ENCODE data around the gene SCAI.
"Not testable (repeated sequence)": the region's sequence is repeated elsewhere in the genome, so short reads cannot be mapped to it uniquely, and the experiment has no call there.

Gene SCAI

DNA sequence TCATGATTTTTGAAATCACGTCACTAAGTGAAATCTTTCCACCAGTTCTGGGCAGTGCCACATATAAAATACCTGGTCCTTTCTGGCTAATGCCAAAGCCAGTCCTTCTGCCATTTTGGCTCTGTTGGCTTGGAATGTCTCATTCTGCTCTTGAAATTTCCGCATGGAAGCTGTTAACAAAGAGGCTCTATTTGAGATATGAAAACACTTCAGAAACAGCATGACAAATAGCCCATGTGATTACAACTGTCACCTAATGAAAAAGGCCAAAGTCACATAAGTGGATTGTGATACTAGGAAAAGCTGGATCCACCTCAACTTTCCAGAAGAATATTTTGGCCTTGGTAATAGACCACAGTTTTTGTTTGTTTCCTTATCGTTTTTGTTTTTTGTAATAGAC lies 215.2 kb downstream of the SCAI start:
- no peaks in the 10 kb centered on the region for H3K9me3 ChIP-seq (ENCODE audit: insufficient read depth, low read length)
- H3K79me2 ChIP-seq (ENCODE audit: insufficient read depth, low read length): no peaks in the 10 kb centered on the region
- H3K36me3 ChIP-seq (ENCODE audit: low read length): peaks cover 28% of the 10 kb centered on the region
- no peaks in the 10 kb centered on the region for H3F3A ChIP-seq (ENCODE audit: insufficient read depth)
- no peak overlapping the region for H3K27ac ChIP-seq (ENCODE audit: low read depth, low read length)
- no peak overlapping the region for H2AFZ ChIP-seq (ENCODE audit: low read depth, low read length, severe bottlenecking)
- no peak overlapping the region for H3K4me2 ChIP-seq (ENCODE audit: low read depth, low read length, poor library complexity, severe bottlenecking)
- no peaks in the 10 kb centered on the region for H3K27me3 ChIP-seq (ENCODE audit: low read length)
- no peak overlapping the region for H3K9ac ChIP-seq (ENCODE audit: low read length)
- H3K9me2 ChIP-seq (replicated peaks; ENCODE audit: insufficient read depth, low read length): no peaks in the 10 kb centered on the region
- H4K20me1 ChIP-seq (ENCODE audit: low read depth, low read length): no peaks in the 10 kb centered on the region
- no peak for TF ChIP-seq EZH2phosphoT487 (conservative IDR thresholded peaks at IDR 0.05; ENCODE audit: low read length)
- TF ChIP-seq, protein P1, sequence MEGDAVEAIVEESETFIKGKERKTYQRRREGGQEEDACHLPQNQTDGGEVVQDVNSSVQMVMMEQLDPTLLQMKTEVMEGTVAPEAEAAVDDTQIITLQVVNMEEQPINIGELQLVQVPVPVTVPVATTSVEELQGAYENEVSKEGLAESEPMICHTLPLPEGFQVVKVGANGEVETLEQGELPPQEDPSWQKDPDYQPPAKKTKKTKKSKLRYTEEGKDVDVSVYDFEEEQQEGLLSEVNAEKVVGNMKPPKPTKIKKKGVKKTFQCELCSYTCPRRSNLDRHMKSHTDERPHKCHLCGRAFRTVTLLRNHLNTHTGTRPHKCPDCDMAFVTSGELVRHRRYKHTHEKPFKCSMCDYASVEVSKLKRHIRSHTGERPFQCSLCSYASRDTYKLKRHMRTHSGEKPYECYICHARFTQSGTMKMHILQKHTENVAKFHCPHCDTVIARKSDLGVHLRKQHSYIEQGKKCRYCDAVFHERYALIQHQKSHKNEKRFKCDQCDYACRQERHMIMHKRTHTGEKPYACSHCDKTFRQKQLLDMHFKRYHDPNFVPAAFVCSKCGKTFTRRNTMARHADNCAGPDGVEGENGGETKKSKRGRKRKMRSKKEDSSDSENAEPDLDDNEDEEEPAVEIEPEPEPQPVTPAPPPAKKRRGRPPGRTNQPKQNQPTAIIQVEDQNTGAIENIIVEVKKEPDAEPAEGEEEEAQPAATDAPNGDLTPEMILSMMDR (IDR thresholded peaks at IDR 0.05; ENCODE audit: insufficient read depth, low read length, poor library complexity, severe bottlenecking): no peak
- no peak overlapping the region for H3K4me3 ChIP-seq (ENCODE audit: insufficient read depth, low read length, poor library complexity, severe bottlenecking)

DNA sequence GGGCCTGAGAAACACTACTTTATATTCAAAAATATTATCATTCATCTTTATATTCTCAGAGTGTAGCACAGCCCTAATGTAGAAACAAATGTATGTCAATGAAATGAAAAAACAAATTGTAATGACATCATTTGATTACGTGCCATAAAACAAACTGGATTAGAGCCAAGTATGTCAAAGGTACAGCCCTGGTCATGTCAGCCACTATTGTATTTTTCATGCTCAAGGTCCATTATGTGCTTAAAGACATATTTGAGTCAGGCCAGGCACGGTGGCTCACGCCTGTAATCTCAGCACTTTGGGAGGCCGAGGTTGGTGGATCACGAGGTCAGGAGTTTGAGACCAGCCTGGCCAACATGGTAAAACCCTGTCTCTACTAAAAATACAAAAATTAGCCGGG lies 222.9 kb downstream of the SCAI start:
- not testable (repeated sequence) for H3K4me2 ChIP-seq (ENCODE audit: low read depth, low read length, poor library complexity, severe bottlenecking); H3K27me3 ChIP-seq (ENCODE audit: low read length); H3K9me3 ChIP-seq (ENCODE audit: insufficient read depth, low read length); H2AFZ ChIP-seq (ENCODE audit: low read depth, low read length, severe bottlenecking); H3K27ac ChIP-seq (ENCODE audit: low read depth, low read length); H3F3A ChIP-seq (ENCODE audit: insufficient read depth); H3K4me3 ChIP-seq (ENCODE audit: insufficient read depth, low read length, poor library complexity, severe bottlenecking); H3K79me2 ChIP-seq (ENCODE audit: insufficient read depth, low read length); H3K9me2 ChIP-seq (replicated peaks; ENCODE audit: insufficient read depth, low read length); H4K20me1 ChIP-seq (ENCODE audit: low read depth, low read length); H3K9ac ChIP-seq (ENCODE audit: low read length)
- H3K36me3 ChIP-seq (ENCODE audit: low read length): peaks cover 15% of the 10 kb centered on the region; the same call in 1 of the 2 replicates

DNA sequence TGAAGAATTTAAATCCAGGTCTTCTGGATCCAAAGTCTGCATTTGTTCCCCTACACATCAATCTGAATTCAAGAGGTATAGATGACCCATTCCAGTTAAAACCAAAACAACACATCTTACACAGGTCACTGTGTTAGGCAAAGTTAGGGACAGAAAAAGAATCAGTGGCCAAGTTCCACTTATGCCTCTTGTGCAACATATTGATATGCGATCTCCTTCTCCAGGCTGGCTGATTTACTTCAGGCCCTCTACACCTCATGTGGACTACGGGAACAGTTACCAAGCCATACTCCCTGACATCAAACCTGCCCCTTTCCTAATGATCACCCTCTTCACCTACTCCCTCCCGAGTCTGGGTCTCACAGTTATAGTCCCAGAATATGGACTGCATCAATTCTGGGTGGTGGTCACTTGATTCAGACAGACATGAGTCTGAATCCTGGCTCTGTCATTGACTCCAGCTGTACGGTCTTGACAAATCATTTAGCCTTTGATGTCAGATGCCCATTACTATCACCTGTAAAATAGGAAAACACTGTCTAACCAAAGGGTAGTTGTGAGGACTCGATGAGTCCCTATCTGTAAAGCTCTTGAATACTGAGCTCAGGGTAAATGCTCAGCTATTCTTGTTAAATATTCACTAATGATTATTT lies 228.4 kb downstream of the SCAI start:
- no peak overlapping the region for H2AFZ ChIP-seq (ENCODE audit: low read depth, low read length, severe bottlenecking)
- TF ChIP-seq EZH2phosphoT487 (conservative IDR thresholded peaks at IDR 0.05; ENCODE audit: low read length): no peak
- TF ChIP-seq, protein P1 (IDR thresholded peaks at IDR 0.05; ENCODE audit: insufficient read depth, low read length, poor library complexity, severe bottlenecking): no peak
- H3F3A ChIP-seq (ENCODE audit: insufficient read depth): 0 out of 2 replicates have a peak, but pooled peaks cover 3% of the 10 kb centered on the region
- no peaks in the 10 kb centered on the region for H3K9me3 ChIP-seq (ENCODE audit: insufficient read depth, low read length)
- H3K27ac ChIP-seq (ENCODE audit: low read depth, low read length): no peak overlapping the region
- peaks cover 6% of the 10 kb centered on the region; the same call in 1 of the 2 replicates for H3K36me3 ChIP-seq (ENCODE audit: low read length)
- no peaks in the 10 kb centered on the region for H3K27me3 ChIP-seq (ENCODE audit: low read length)
- H3K9ac ChIP-seq (ENCODE audit: low read length): no peak overlapping the region
- H3K9me2 ChIP-seq (replicated peaks; ENCODE audit: insufficient read depth, low read length): no peaks in the 10 kb centered on the region
- no peak overlapping the region for H3K4me3 ChIP-seq (ENCODE audit: insufficient read depth, low read length, poor library complexity, severe bottlenecking)
- no peaks in the 10 kb centered on the region for H4K20me1 ChIP-seq (ENCODE audit: low read depth, low read length)
- no peaks in the 10 kb centered on the region for H3K79me2 ChIP-seq (ENCODE audit: insufficient read depth, low read length)
- no peak overlapping the region for H3K4me2 ChIP-seq (ENCODE audit: low read depth, low read length, poor library complexity, severe bottlenecking)

DNA sequence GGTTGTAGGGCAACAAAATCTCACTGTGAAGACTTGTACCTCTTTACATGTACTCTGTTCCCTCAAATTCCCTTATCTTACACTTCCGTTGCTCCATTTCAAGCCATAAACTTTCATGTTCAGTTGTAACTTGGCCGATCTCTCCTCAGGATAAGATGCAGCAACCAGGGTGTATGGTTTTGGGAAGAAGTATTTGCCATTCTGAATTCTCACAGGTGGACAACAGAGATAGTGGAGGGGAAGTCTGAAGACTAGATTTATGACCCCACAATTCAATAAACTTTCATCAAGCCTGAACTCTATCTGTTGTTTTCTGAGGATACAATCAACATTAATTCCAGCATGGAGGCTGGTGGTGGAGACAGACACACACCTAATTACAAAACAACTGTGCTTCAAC lies 229.9 kb downstream of the SCAI start:
- H3K4me2 ChIP-seq (ENCODE audit: low read depth, low read length, poor library complexity, severe bottlenecking): no peak overlapping the region
- no peaks in the 10 kb centered on the region; the same call in 1 of the 2 replicates for H3K36me3 ChIP-seq (ENCODE audit: low read length)

More for the DNA sequence above, 229.9 kb downstream of the SCAI start:
- H3K9ac ChIP-seq (ENCODE audit: low read length): no peak overlapping the region
- H3K9me2 ChIP-seq (replicated peaks; ENCODE audit: insufficient read depth, low read length): no peaks in the 10 kb centered on the region
- no peak overlapping the region for H3K27ac ChIP-seq (ENCODE audit: low read depth, low read length)
- no peaks in the 10 kb centered on the region for H3K79me2 ChIP-seq (ENCODE audit: insufficient read depth, low read length)
- no peaks in the 10 kb centered on the region for H4K20me1 ChIP-seq (ENCODE audit: low read depth, low read length)
- no peak overlapping the region for H2AFZ ChIP-seq (ENCODE audit: low read depth, low read length, severe bottlenecking)
- H3K27me3 ChIP-seq (ENCODE audit: low read length): no peaks in the 10 kb centered on the region
- H3K4me3 ChIP-seq (ENCODE audit: insufficient read depth, low read length, poor library complexity, severe bottlenecking): no peak overlapping the region
- 0 out of 2 replicates have a peak, but pooled peaks cover 3% of the 10 kb centered on the region for H3F3A ChIP-seq (ENCODE audit: insufficient read depth)
- H3K9me3 ChIP-seq (ENCODE audit: insufficient read depth, low read length): no peaks in the 10 kb centered on the region
- no peak for TF ChIP-seq EZH2phosphoT487 (conservative IDR thresholded peaks at IDR 0.05; ENCODE audit: low read length)
- TF ChIP-seq, protein P1 (IDR thresholded peaks at IDR 0.05; ENCODE audit: insufficient read depth, low read length, poor library complexity, severe bottlenecking): no peak

All from SU-DHL-6 (cell line).